ENCODE data around the gene MVB12B. TPM values are rescaled to one million over a fixed set of nuclear protein-coding genes. Genes with fewer than 3 reads are reported as not detected.
"Not testable (repeated sequence)": the region's sequence is repeated elsewhere in the genome, so short reads cannot be mapped to it uniquely, and the experiment has no call there.

MVB12B gene
- total RNA-seq, 1 experiment from 2014 or later = not detected

DNA sequence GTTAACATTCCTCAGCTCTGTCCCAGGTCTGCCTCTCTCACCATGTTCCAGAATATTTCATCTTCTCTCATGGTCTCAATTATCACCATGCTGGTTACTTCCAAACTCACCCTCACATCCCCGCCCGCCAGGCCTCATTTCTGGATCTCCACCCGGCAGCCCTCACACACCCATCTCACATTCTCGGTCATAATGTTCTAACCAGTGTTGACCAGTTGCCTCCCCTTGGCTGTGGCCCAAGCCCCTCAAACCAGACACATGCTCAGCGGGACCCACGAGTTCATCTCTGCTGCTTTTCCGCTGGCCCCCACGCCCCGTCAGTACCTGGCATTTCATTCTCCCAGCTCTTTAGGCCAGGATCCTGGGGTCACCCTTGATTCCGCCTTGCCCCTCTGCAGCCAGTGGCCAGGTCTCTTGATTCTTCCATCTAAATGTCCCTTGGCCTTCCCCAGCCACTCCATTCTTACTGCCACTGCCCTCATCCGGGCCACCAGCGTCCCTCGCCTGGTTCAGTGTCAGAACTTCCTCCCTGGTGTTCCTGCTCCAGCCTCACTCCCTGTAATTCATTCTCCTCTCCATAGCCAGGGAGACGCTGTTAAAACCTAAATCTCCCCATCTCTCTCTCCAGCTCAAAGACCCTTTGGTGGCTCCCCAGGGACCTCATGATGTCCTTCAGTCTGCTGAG is 141.7 kb downstream of the MVB12B start:
- no peak for DNase-seq (ENCODE audit: low spot score)

DNA sequence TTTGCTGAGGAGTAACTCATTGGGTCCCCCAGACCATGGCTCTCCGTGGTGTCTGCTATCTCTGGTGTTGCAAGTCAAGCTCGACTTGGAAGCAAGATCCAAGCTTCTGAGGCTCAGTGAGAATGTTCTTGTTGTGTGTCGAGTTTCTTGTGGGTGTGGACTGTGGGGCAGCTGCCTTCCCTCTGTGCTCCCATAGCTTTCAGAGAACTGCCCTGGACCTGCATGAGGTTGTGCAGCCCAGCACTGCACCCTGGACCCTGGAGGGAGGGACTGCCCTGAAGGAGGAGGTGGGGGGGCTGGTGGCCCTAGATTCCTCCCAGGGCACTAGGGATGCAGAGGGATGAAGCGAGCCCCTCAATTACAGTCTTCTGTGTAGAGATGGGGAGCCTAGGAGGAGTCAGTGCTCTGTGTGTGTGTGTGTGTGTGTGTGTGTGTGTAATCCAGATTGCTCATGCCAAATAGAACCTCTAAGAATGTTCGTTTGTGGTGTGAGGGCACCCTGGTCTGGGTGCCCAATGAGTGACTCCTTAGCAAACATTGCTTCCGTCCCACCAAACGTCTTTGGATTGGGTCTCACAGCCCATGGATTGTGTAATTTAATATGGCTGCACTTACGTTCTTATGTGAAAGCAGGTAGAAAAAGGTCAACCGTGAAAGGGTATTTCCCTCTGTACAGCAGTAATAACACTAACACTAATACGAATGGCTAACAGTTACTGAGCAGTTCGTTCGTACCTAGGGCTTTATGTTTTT is 143.8 kb downstream of the MVB12B start:
- DNase-seq (ENCODE audit: low spot score) = no peak

DNA sequence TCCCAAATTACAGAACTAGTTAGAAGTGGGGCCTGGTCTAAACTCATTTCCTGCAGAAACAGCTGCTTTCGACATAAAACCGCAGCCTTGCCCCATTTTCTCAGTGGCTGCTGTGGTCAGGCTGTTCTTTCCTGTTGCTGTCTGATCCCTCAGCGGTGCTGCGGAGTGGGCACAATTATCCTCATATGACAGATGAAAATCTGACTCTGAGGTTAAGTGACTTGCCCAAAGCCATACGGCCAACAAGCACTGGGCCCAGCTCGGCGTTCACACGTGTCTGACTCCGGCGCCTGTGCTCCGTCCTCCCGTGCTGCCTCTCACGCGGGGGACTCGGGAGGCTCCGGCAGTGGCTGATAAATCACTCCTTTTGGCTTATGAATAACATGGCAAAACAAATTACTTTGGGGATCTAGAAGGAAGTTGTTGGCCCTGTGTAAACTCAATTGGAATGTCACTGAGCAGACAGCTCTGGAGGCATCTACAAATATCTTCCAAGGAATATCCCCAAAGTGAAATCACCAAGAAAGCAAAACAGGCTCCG is 144.5 kb downstream of the MVB12B start:
- DNase-seq (ENCODE audit: low spot score) = no peak

DNA sequence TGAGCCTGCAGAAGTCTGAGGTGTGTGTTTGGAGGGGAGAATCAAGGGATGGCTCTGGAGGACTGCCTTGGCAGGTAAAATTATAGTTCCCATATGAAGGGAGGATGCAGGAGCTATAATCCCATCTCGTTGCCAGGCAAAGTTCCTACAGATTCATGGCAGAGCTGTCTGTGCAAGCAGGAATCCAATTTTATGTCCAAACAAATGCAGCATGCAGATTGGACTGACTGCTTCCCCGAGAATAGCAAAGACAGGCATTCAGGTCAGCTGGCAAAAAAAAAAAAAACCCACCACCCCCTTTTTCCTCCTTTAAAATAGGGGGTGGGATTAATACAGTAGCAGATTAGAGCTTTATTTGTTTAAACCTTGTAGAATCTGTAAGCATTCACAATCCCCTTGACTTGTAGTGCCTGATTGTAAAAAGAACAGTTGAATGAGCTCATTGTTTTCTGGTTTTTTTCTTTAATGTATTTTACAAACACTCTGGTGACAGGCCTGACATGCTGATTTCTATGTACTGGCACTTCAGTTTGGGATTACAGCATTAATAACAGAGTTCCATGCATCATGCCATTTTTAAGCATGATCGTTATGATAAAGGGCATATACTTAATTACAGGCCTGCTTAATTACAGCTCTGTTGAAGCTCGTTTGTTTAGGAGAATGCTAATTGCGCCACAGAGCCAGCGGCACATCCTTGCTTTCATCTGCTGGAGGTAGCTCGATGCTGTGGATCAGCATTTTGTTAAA is 145.7 kb downstream of the MVB12B start:
- DNase-seq (ENCODE audit: low spot score) = no peak

GRCh38 chr9:126472948-126473298 is 146.3 kb downstream of the MVB12B start:
- DNase-seq (ENCODE audit: low spot score) = no peak

DNA sequence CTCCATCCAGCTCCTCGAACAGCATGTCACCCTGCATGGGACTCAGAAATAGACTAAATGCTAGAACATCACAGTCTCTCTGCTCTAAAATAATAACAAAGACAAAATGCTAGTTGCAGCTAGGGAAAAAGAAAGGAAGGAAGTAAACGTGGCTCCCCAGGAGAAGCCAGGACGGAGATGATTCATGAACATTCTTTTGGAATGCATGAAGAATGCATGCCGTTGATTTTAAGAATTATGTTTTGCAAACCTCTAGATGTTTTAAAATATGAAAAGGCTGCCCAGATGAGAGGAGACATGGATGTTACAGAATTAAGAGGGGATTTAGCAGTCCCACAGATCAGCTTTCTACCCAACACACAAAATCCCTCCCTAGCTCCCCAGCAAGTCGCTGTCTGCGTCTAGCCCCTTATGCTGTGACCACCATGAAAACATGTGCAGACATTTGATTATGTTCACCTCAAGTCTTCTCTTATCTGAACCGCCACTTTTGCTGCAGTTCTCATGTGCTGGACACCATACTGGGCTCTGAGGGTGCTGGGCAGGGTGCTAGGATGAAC is 147.7 kb downstream of the MVB12B start:
- no peak for DNase-seq (ENCODE audit: low spot score)

- no peak for DNase-seq (ENCODE audit: low spot score)
Measured at GRCh38 chr9:126474786-126475485, 148.3 kb downstream of the MVB12B start.

- DNase-seq (ENCODE audit: low spot score) = no peak
Measured at GRCh38 chr9:126475933-126476555, 149.4 kb downstream of the MVB12B start.

- not testable (repeated sequence) for DNase-seq (ENCODE audit: low spot score)
Measured at GRCh38 chr9:126477432-126477831, 150.8 kb downstream of the MVB12B start.

- DNase-seq (ENCODE audit: low spot score) = no peak
Measured at GRCh38 chr9:126478216-126478981, 151.8 kb downstream of the MVB12B start.

- DNase-seq (ENCODE audit: low spot score) = no peak
Measured at GRCh38 chr9:126479515-126479914, 152.9 kb downstream of the MVB12B start.

GRCh38 chr9:126480813-126481212 is 154.2 kb downstream of the MVB12B start:
- no peak for DNase-seq (ENCODE audit: low spot score)

DNA sequence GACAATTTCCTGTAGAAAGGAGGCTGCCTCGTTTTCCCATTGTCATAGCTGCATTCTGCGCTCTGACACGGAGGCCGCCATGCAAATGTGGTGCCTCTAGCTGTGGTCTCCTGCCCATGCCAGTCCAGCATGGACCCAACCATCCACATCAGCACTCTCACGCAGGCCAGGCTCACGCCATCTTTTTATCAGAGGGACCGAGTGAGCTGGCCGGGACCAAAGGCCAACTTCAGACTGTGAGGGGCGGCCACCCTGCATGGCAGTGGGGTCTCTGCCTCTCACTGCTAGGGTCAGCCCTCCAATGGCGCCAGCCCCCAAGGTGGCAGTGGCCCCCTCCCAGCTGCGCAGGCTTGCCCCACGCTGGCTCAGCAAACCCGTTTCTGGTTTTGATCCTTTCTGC is 155.2 kb downstream of the MVB12B start:
- no peak for DNase-seq (ENCODE audit: low spot score)

DNA sequence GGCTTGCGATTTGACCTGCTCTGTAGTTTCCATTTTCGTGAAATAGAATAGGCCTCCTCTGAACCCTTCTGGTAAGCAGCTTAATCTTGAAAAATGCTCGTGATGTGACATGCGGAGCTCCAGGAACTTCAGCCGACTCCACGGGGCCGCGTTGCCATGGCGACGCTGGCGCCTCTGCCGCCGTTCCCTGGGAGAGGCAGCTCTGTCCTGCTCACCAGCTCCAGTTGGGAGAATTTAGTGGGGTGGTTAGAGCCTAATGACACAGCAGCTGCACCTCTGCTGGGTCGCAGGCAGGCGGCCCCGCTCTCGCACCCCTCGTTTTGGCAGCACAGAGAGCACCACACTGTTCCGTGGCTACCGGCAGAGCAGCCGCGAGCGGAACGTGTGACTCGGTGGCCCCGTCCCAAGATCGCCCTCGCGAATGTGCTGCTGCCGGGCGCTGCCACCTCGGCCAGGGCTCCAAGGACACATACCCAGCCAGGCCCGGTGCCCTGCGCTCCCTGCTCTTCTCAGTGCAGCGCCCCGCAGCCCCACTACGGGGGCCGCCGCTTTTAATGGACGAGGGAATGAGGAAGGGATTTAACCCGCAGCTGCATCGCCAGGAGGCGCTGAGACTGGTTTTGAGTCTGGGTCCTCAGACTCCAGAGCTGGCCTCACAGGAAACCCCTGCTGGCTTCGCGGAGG is 155.9 kb downstream of the MVB12B start:
- no peak for DNase-seq (ENCODE audit: low spot score)

- DNase-seq (ENCODE audit: low spot score) = no peak
Measured at GRCh38 chr9:126483468-126484073, 156.9 kb downstream of the MVB12B start.

- no peak for DNase-seq (ENCODE audit: low spot score)
Measured at GRCh38 chr9:126485662-126486061, 159.0 kb downstream of the MVB12B start.

DNA sequence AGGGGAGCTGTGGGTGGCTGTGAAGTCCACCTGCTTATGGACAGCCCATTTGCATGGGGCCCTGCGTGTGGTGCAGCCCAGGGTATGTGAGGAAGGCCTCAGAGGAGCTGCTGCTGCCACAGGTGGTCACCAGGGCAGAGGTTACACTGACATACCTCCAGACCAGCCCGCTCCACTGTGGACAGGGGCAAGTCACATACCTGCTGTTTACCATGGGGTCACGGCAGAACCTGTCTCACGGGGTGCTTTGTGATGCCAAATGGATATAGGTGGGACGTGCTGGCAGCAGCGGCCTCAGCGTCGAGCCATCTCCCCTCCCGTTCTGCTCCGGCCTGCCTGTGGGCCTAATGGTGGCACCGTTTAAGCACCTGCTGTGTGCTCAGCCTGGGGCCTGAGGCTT is 159.6 kb downstream of the MVB12B start:
- DNase-seq (ENCODE audit: low spot score) = no peak

DNA sequence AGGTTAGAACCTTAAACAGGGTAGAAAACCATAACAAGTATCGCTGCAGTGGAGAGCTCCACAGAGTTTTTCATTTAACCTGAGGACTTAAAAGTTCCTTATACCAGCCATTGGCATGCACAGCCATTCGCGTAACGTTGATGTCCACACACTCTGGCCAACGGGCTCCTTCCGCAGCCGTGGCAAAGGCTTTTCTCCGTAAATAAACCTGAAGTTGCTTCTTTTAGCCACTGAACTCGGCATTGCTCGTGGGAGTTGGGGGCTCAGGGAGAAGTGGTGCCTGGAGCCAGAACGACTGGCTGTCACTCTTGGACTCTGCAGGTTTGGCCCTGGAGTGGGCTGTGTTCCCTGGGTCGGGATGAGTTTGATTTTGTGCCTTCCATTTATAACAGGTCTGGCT is 161.2 kb downstream of the MVB12B start:
- no peak for DNase-seq (ENCODE audit: low spot score)

DNA sequence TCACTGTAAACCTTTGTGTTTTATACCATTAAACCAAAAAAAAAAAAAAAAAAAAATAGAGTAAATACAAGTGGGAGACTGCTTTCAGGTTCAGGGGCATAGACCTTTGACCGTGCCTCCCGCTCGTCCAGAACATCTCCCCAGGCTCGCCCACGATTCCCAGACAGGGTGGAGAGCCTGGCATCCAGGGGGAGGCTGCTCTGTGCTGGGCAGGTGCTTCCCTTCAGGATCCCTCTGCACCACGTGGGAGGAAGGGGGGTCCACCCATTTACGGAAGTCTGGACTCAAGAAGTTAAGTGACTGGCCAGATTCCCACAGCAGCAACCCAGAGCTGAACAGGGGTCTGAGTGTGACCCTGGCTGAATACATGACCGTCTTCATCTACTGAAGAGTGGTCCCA is 161.7 kb downstream of the MVB12B start:
- no peak for DNase-seq (ENCODE audit: low spot score)
